ENCODE measurements around the gene PRSS36. TPM values are rescaled to one million over a fixed set of nuclear protein-coding genes. Genes with fewer than 3 reads are reported as not detected.

Gene PRSS36
- total RNA-seq, 1 experiment from 2014 or later, result 0.23 TPM

GRCh38 chr16:31107465-31107867, 42.4 kb downstream of the PRSS36 start:
- POLR2A ChIA-PET, result no interaction called here
- Histone ChIP-seq H3K4me1 (ENCODE audit: control insufficient read depth, insufficient read depth, low read length) (peaks cover 9% of the 10 kb centered on the region), H3K36me3 (ENCODE audit: control insufficient read depth, insufficient read depth, low read length) (no peaks in the 10 kb centered on the region; the same call in 1 of the 2 replicates), H3K27ac (ENCODE audit: low read length) (peak overlapping the region; percentile 81), H3K4me3 (ENCODE audit: low read depth in 2 of 2, low read length in 2 of 2) (peak overlapping the region in 1 of 2 experiments; percentile 78; a peak in 3 of 4 replicates), H3K27me3 (ENCODE audit: control insufficient read depth, insufficient read depth, low read length) (no peaks in the 10 kb centered on the region), H3K9me3 (ENCODE audit: control insufficient read depth, insufficient read depth, low read depth, low read length) (no peaks in the 10 kb centered on the region)
- in situ Hi-C loops (cut with HindIII; ENCODE audit: low pct_unique_long_range_greater_than_20kb, low sequenced_read_pairs) (no loop called here), intact Hi-C loops (cut with micrococcal nuclease; ENCODE audit: unreplicated experiment) (no loop called here)
- ATAC-seq (no peak), DNase-seq (ENCODE audit: low read depth, low spot score) (no peak)
- BruUV-seq (replicated peaks), result no TSS peak
- CTCF ChIA-PET, result interaction anchor here (0.7 kb wide), 1 partner anchor 237 kb away, joined by 5 read pairs; no protein-coding TSS in a partner anchor
- TF ChIP-seq POLR2AphosphoS5 (IDR thresholded peaks at IDR 0.05; ENCODE audit: low read depth, low read length) (no peak), REST (IDR thresholded peaks at IDR 0.05; ENCODE audit: insufficient read depth in 1 of 2, low read depth in 2 of 2, low read length in 1 of 2) (no peak), TCF7L2 (IDR thresholded peaks at IDR 0.05; ENCODE audit: low read depth, low read length) (no peak), CTCF (IDR thresholded peaks at IDR 0.05) (no peak), SIN3A (IDR thresholded peaks at IDR 0.05; ENCODE audit: borderline replicate concordance, insufficient read depth, low read depth, low read length) (no peak)

DNA sequence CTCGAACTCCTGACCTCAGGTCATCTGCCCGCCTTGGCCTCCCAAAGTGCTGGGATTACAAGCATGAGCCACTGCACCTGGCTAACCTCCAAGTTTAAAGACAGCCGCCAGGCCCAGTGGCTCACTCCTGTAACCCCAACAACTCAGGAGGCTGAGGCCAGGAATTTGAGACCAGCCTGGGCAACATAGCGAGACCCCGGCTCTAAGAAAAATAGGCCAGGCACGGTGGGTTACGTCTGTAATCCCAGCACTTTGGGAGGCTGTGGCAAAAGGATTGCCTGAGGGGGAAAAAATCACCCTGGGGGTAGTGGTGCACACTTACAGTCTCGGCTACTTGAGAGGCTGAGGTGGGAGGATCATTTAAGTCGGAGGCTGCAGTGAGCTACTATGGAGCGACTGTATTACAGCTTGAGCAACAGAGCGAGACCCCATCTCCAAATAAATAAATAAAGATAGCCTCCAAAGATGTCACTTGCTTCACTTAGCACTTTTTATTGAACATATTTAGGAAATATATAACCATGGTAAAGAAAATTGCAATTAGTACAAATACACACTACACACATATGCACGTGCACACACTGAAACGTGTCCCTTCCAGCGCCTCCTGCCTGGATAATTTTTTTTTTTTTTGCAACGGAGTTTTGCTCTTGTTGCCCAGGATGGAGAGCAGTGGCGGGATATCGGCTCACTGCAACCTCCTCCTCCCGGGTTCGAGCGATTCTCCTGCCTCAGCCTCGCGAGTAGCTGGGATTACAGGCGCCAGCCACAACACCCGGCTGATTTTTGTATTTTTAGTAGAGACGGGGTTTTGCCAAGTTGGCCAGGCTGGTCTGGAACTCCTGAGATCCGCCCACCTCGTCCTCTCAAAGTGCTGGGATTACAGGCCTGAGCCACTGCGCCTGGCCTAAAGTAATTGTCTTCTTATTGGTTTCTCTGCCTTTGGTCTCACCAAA, 43.1 kb downstream of the PRSS36 start:
- no peaks in the 10 kb centered on the region for H3K9me3 ChIP-seq (ENCODE audit: control insufficient read depth, insufficient read depth, low read depth, low read length)
- ChIA-PET CTCF (interaction anchor here (0.7 kb wide), 1 partner anchor 237 kb away, joined by 5 read pairs; no protein-coding TSS in a partner anchor), POLR2A (no interaction called here)
- intact Hi-C loops (cut with micrococcal nuclease; ENCODE audit: unreplicated experiment) (no loop called here), in situ Hi-C loops (cut with HindIII; ENCODE audit: low pct_unique_long_range_greater_than_20kb, low sequenced_read_pairs) (no loop called here)
- BruUV-seq (replicated peaks), result no TSS peak
- no peaks in the 10 kb centered on the region; the same call in 1 of the 2 replicates for H3K36me3 ChIP-seq (ENCODE audit: control insufficient read depth, insufficient read depth, low read length)
- no peak overlapping the region for H3K4me3 ChIP-seq (ENCODE audit: low read depth in 2 of 2, low read length in 2 of 2)
- H3K4me1 ChIP-seq (ENCODE audit: control insufficient read depth, insufficient read depth, low read length), result peaks cover 9% of the 10 kb centered on the region; the same call in 1 of the 2 replicates
- H3K27ac ChIP-seq (ENCODE audit: low read length), result no peak overlapping the region
- DNase-seq (ENCODE audit: low read depth, low spot score) (no peak), ATAC-seq (no peak)
- no peaks in the 10 kb centered on the region for H3K27me3 ChIP-seq (ENCODE audit: control insufficient read depth, insufficient read depth, low read length)
- no peak for TF ChIP-seq CTCF (IDR thresholded peaks at IDR 0.05)
- no peak for TF ChIP-seq POLR2AphosphoS5 (IDR thresholded peaks at IDR 0.05; ENCODE audit: low read depth, low read length)
- TF ChIP-seq TCF7L2 (IDR thresholded peaks at IDR 0.05; ENCODE audit: low read depth, low read length), result no peak
- TF ChIP-seq REST (IDR thresholded peaks at IDR 0.05; ENCODE audit: insufficient read depth in 1 of 2, low read depth in 2 of 2, low read length in 1 of 2), result no peak
- TF ChIP-seq SIN3A (IDR thresholded peaks at IDR 0.05; ENCODE audit: borderline replicate concordance, insufficient read depth, low read depth, low read length), result no peak
